CD14-positive monocyte (primary cell): ENCODE results near the gene SYNE1. TPM values are rescaled to one million over a fixed set of nuclear protein-coding genes. Genes with fewer than 3 reads are reported as not detected.
"Not testable (repeated sequence)": the region's sequence is repeated elsewhere in the genome, so short reads cannot be mapped to it uniquely, and the experiment has no call there.

Experiments
- DNase-seq, 3 donors: peaks; one replicate each; pipeline ENCODE4 v3.0.0-alpha.2; 2011 to 2022
- H2AFZ ChIP-seq: 2 replicates; pipeline ENCODE4 v1.6.0; 2012; ENCODE audit warnings: mild to moderate bottlenecking, low read depth, low read length, inconsistent platforms; ENCODE audit not compliant: insufficient read depth, poor library complexity, severe bottlenecking
- H3K27ac ChIP-seq, 2 donors: 1 replicate in 1 of 2; 2 replicates in 1 of 2; pipeline ENCODE4 v1.5.1; 2012 to 2013; ENCODE audit warnings: low read length in 2 of 2, control low read depth in 1 of 2, inconsistent platforms in 1 of 2, low read depth in 1 of 2, mild to moderate bottlenecking in 1 of 2
- H3K27me3 ChIP-seq, 2 donors: one replicate each; pipeline versions ENCODE4 v1.6.0 to v1.6.1; 2011 to 2013; ENCODE audit warnings: low read length in 2 of 2; ENCODE audit not compliant: control insufficient read depth in 2 of 2, insufficient read depth in 2 of 2
- H3K36me3 ChIP-seq, 2 donors: replicated peaks in 1 of 2; 1 replicate in 1 of 2; 2 replicates in 1 of 2; pipeline versions ENCODE4 v1.5.1 to v1.6.1; 2012 to 2013; ENCODE audit warnings: low read length in 2 of 2, control low read depth in 1 of 2, inconsistent platforms in 1 of 2, mild to moderate bottlenecking in 1 of 2; ENCODE audit not compliant: insufficient read depth in 2 of 2, control insufficient read depth in 1 of 2
- H3K4me1 ChIP-seq, 2 donors: 1 replicate in 1 of 2; 2 replicates in 1 of 2; pipeline versions ENCODE4 v1.5.1 to v1.6.1; 2012 to 2013; ENCODE audit warnings: low read length in 2 of 2, control low read depth in 1 of 2, inconsistent platforms in 1 of 2, mild to moderate bottlenecking in 1 of 2, moderate library complexity in 1 of 2; ENCODE audit not compliant: insufficient read depth in 2 of 2, control insufficient read depth in 1 of 2
- H3K4me2 ChIP-seq: replicated peaks from 2 replicates; pipeline ENCODE3; 2012; ENCODE audit warnings: low read length, moderate library complexity, mild to moderate bottlenecking; ENCODE audit not compliant: poor library complexity, severe bottlenecking; ENCODE audit errors: extremely low read depth
- H3K4me3 ChIP-seq, 3 experiments: fragments of 200-600 bp in 1 of 3; sonication (generic) in 1 of 3; replicated peaks in 1 of 3; 1 replicate in 2 of 3; 2 replicates in 1 of 3; pipeline ENCODE4 v1.5.1; 2011 to 2013; ENCODE audit warnings: low read length in 3 of 3, mild to moderate bottlenecking in 3 of 3, control low read depth in 2 of 3, low read depth in 2 of 3, inconsistent platforms in 1 of 3, moderate library complexity in 1 of 3
- H3K79me2 ChIP-seq: 2 replicates; pipeline ENCODE4 v1.6.0; 2012; ENCODE audit warnings: mild to moderate bottlenecking, control low read depth, inconsistent platforms, low read length, moderate library complexity; ENCODE audit not compliant: insufficient read depth
- H3K9ac ChIP-seq: 2 replicates; pipeline ENCODE4 v1.6.0; 2017; ENCODE audit warnings: low read length, mild to moderate bottlenecking; ENCODE audit not compliant: insufficient read depth, poor library complexity, severe bottlenecking
- H3K9me3 ChIP-seq, 2 donors: replicated peaks in 1 of 2; 1 replicate in 1 of 2; 2 replicates in 1 of 2; pipeline versions ENCODE4 v1.5.1 to v1.6.1; 2012 to 2013; ENCODE audit warnings: low read length in 2 of 2, control low read depth in 1 of 2; ENCODE audit not compliant: control insufficient read depth in 1 of 2, insufficient read depth in 1 of 2
- H4K20me1 ChIP-seq: 2 replicates; pipeline ENCODE4 v1.6.0; 2012; ENCODE audit warnings: mild to moderate bottlenecking, low read length, control low read depth, moderate library complexity; ENCODE audit not compliant: insufficient read depth
- H3K27ac Mint-ChIP-seq, 7 donors: one replicate each; pipeline ENCODE4 v1.8.0; 2020; ENCODE audit warnings: mild to moderate bottlenecking in 7 of 7, mixed read lengths in 7 of 7, moderate library complexity in 6 of 7, inconsistent platforms in 2 of 7
- H3K27me3 Mint-ChIP-seq, 3 donors: one replicate each; pipeline ENCODE4 v1.8.0; 2021 to 2022; ENCODE audit warnings: low read depth in 3 of 3, mild to moderate bottlenecking in 3 of 3, mixed read lengths in 3 of 3, moderate library complexity in 3 of 3, inconsistent platforms in 1 of 3
- H3K36me3 Mint-ChIP-seq, 2 donors: one replicate each; pipeline ENCODE4 v1.8.0; 2020; ENCODE audit warnings: mixed read lengths in 2 of 2, inconsistent platforms in 1 of 2, mild to moderate bottlenecking in 1 of 2
- H3K4me1 Mint-ChIP-seq: one replicate; pipeline ENCODE4 v1.8.0; 2020; ENCODE audit warnings: mild to moderate bottlenecking, mixed read lengths
- H3K4me3 Mint-ChIP-seq, 2 donors: one replicate each; pipeline ENCODE4 v1.8.0; 2020; ENCODE audit warnings: mild to moderate bottlenecking in 2 of 2, mixed read lengths in 2 of 2, moderate library complexity in 1 of 2
- H3K9me3 Mint-ChIP-seq, 7 donors: one replicate each; pipeline ENCODE4 v1.8.0; 2020 to 2022; ENCODE audit warnings: mixed read lengths in 7 of 7, mild to moderate bottlenecking in 6 of 7, moderate library complexity in 6 of 7, inconsistent platforms in 2 of 7
- CTCF ChIP-seq: fragments of 200-600 bp; IDR thresholded peaks from one replicate; pipeline ENCODE4 v1.8.0; 2022; ENCODE audit warnings: antibody characterized with exemption, mild to moderate bottlenecking
- WGBS: methylation state at CpG from one replicate; pipeline ENCODE4 v1.1.5; 2013; ENCODE audit warnings: missing lambda C conversion rate; ENCODE audit not compliant: insufficient coverage; 5-methylcytosine and 5-hydroxymethylcytosine counted together
- intact Hi-C, 2 donors: fragments of 100-400 bp; cut with micrococcal nuclease; formaldehyde crosslinking; loops; one replicate each; pipeline versions ENCODE4 v1.15.0 to v1.15.1; 2023
- polyA plus RNA-seq, 3 donors: library from polyadenylated mRNA; depleted of rRNA in 1 of 3; unstranded in 2 of 3; stranded (reverse) in 1 of 3; fragments of 300-500 nt in 2 of 3; fragments of >200 nt in 1 of 3; fragmentation: Illumina TruSeq in 2 of 3; gene quantifications; 1 replicate in 2 of 3; 2 replicates in 1 of 3; pipeline ENCODE4 v1.2.3, GENCODE V29; 2012 to 2021

The SYNE1 gene
- polyA plus RNA-seq, 3 donors: 3.7 to 24.5 (median 8.1) TPM

GRCh38 chr6:152142105-152142504 lies 495.1 kb downstream of the SYNE1 start:
- no peak overlapping the region for H3K27ac Mint-ChIP-seq
- H3K4me1 Mint-ChIP-seq: no peaks in the 10 kb centered on the region
- no peak for TF ChIP-seq CTCF
- Histone ChIP-seq H3K9ac (no peak overlapping the region), H2AFZ (no peak overlapping the region), H3K36me3 (peaks cover 21 to 79% of the 10 kb centered on the region in 2 donors), H3K79me2 (no peaks in the 10 kb centered on the region), H3K27me3 (no peaks in the 10 kb centered on the region), H3K4me1 (no peaks in the 10 kb centered on the region), H3K27ac (no peak overlapping the region), H3K9me3 (no peaks in the 10 kb centered on the region), H4K20me1 (no peaks in the 10 kb centered on the region), H3K4me2 (no peak overlapping the region), H3K4me3 (no peak overlapping the region)
- no peak for DNase-seq
- WGBS: 100% methylated on average over 2 of the region's 5 CpGs
- peaks cover 62 to 66% of the 10 kb centered on the region in 2 donors for H3K36me3 Mint-ChIP-seq
- H3K4me3 Mint-ChIP-seq: no peak overlapping the region
- intact Hi-C loops: no loop called here
- H3K27me3 Mint-ChIP-seq: no peaks in the 10 kb centered on the region
- no peaks in the 10 kb centered on the region for H3K9me3 Mint-ChIP-seq

GRCh38 chr6:152138344-152138743 lies 498.8 kb downstream of the SYNE1 start:
- intact Hi-C loops, H3K4me3 Mint-ChIP-seq, H3K79me2 ChIP-seq, H3K4me3 ChIP-seq, H2AFZ ChIP-seq, H4K20me1 ChIP-seq, H3K27ac ChIP-seq, H3K4me2 ChIP-seq, H3K27me3 Mint-ChIP-seq, H3K4me1 ChIP-seq, H3K4me1 Mint-ChIP-seq, H3K27me3 ChIP-seq, H3K9ac ChIP-seq, H3K9me3 Mint-ChIP-seq, DNase-seq, H3K9me3 ChIP-seq: not testable (repeated sequence)
- H3K36me3 Mint-ChIP-seq: peaks cover 73 to 74% of the 10 kb centered on the region in 2 donors
- peaks cover 29 to 83% of the 10 kb centered on the region in 2 donors for H3K36me3 ChIP-seq
- peak overlapping the region in 1 of 7 donors; percentile 24 for H3K27ac Mint-ChIP-seq
- WGBS: 100% methylated on average over 1 of the region's 6 CpGs
